Keratinocyte (primary cell): ENCODE results near the gene PEAK3.

Experiments used
- EZH2 ChIP-seq: IDR thresholded peaks from one replicate; pipeline ENCODE4 v1.6.1; 2012; ENCODE audit warnings: inconsistent platforms, mild to moderate bottlenecking, low read length, moderate library complexity
- TF ChIP-seq, protein P1 (sequence below), 3 experiments: IDR thresholded peaks in 1 of 3; conservative IDR thresholded peaks in 1 of 3; optimal IDR thresholded peaks in 1 of 3; 2 replicates in 2 of 3; 3 replicates in 1 of 3; pipeline versions ENCODE3 to v1.5.1; 2011; ENCODE audit warnings: low read length in 3 of 3, mild to moderate bottlenecking in 3 of 3, moderate library complexity in 2 of 3, control low read depth in 1 of 3, inconsistent platforms in 1 of 3; ENCODE audit not compliant: insufficient read depth in 2 of 3; ENCODE audit errors: extremely low read depth in 1 of 3

DNA sequence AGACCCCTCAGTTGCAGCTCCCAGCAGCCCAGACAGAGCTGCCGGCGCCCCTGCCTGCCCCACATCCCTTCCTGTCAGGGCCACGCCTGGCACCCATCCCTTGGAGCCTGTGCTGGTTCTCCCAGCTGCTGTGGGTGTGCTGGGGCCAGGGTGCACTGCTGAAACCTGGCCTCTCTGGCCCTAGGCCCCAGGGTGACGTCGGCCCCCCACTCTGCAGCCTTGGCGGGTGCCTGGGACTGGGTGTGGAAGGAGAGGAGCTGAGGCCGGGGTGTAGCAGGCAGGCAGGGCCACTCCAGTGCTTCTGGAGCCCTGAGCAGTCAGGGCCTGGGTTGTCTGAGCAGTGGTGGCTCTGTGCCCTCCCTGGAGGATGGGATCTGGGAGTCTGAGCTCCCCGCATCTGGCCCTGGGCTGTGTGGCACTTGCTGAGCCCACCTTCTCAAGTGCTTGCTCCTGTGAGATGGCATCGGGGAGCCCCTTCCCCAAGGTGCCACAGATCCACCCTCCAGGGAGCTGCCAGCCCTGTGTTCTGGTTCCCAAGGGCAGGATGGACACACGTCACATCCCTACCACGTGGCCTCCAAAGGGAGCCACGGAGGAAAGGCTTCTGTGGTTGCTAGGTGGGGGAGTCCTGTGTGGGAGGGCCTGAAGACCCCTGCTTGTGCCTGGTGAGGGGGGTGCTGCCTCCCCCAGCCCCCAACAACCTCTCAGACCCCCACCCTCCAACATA is 51.0 kb downstream of the PEAK3 start:
- TF ChIP-seq, protein P1, sequence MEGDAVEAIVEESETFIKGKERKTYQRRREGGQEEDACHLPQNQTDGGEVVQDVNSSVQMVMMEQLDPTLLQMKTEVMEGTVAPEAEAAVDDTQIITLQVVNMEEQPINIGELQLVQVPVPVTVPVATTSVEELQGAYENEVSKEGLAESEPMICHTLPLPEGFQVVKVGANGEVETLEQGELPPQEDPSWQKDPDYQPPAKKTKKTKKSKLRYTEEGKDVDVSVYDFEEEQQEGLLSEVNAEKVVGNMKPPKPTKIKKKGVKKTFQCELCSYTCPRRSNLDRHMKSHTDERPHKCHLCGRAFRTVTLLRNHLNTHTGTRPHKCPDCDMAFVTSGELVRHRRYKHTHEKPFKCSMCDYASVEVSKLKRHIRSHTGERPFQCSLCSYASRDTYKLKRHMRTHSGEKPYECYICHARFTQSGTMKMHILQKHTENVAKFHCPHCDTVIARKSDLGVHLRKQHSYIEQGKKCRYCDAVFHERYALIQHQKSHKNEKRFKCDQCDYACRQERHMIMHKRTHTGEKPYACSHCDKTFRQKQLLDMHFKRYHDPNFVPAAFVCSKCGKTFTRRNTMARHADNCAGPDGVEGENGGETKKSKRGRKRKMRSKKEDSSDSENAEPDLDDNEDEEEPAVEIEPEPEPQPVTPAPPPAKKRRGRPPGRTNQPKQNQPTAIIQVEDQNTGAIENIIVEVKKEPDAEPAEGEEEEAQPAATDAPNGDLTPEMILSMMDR (optimal IDR thresholded peaks at IDR 0.05 in 1 of 3, IDR thresholded peaks at IDR 0.05 in 1 of 3, conservative IDR thresholded peaks at IDR 0.05 in 1 of 3; ENCODE audit: extremely low read depth in 1 of 3, insufficient read depth in 2 of 3, low read length in 3 of 3), result no peak
- no peak for TF ChIP-seq EZH2
